Activated CD4-positive, alpha-beta T cell treated with anti-CD3 and anti-CD28 coated beads, Interleukin-2, Interleukin-4, amounts not matched to agents 100 ng/mL and 50 ng/mL, durations not matched to agents 16 hours and 8 hours (primary cell): ENCODE data around the gene LRRTM1.

Source experiments
- DNase-seq: peaks from one replicate; pipeline ENCODE4 v3.0.0-alpha.2; 2020; ENCODE audit warnings: low spot score

Gene LRRTM1

GRCh38 chr2:80302314-80303005 lies 2.1 kb downstream of the LRRTM1 start:
- no peak for DNase-seq

GRCh38 chr2:80302001-80302313 lies 2.6 kb downstream of the LRRTM1 start:
- no peak for DNase-seq

GRCh38 chr2:80300954-80301353 lies 3.6 kb downstream of the LRRTM1 start:
- no peak for DNase-seq

- DNase-seq, result no peak
These were observed 4.2 kb downstream of the LRRTM1 start for GRCh38 chr2:80300346-80300745.

- no peak for DNase-seq
These were observed 4.9 kb downstream of the LRRTM1 start for GRCh38 chr2:80299661-80300060.

- no peak for DNase-seq
These were observed 5.6 kb downstream of the LRRTM1 start for GRCh38 chr2:80298954-80299353.

GRCh38 chr2:80293039-80293438 lies 11.5 kb downstream of the LRRTM1 start:
- no peak for DNase-seq

GRCh38 chr2:80292474-80292873 lies 12.1 kb downstream of the LRRTM1 start:
- no peak for DNase-seq

GRCh38 chr2:80291656-80292055 lies 12.9 kb downstream of the LRRTM1 start:
- DNase-seq, result no peak

- DNase-seq, result no peak
These were observed 16.0 kb downstream of the LRRTM1 start for GRCh38 chr2:80288576-80288975.

- DNase-seq, result no peak
These were observed 23.5 kb downstream of the LRRTM1 start for GRCh38 chr2:80281049-80281448.

- no peak for DNase-seq
These were observed 24.0 kb downstream of the LRRTM1 start for GRCh38 chr2:80280598-80280997.

- no peak for DNase-seq
These were observed 34.7 kb downstream of the LRRTM1 start for GRCh38 chr2:80269806-80270205.

- DNase-seq, result no peak
These were observed 38.3 kb downstream of the LRRTM1 start for GRCh38 chr2:80266231-80266630.

GRCh38 chr2:80259292-80259691 lies 45.3 kb downstream of the LRRTM1 start:
- no peak for DNase-seq

- DNase-seq, result no peak
These were observed 45.8 kb downstream of the LRRTM1 start for GRCh38 chr2:80258793-80259192.

GRCh38 chr2:80258341-80258740 lies 46.2 kb downstream of the LRRTM1 start:
- DNase-seq, result no peak

GRCh38 chr2:80257450-80257849 lies 47.1 kb downstream of the LRRTM1 start:
- no peak for DNase-seq

- DNase-seq, result no peak
These were observed 47.8 kb downstream of the LRRTM1 start for GRCh38 chr2:80256782-80257167.

GRCh38 chr2:80255918-80256781 lies 48.4 kb downstream of the LRRTM1 start:
- DNase-seq, result no peak

GRCh38 chr2:80252294-80252986 lies 52.1 kb downstream of the LRRTM1 start:
- no peak for DNase-seq
